H1 (cell line): ENCODE measurements around the gene PAK6.

Experiments used
- CEBPB ChIP-seq: IDR thresholded peaks from 2 replicates; pipeline ENCODE4 v1.6.1; 2012; ENCODE audit warnings: low read depth, low read length
- CREB1 ChIP-seq: IDR thresholded peaks from 2 replicates; pipeline ENCODE4 v1.6.1; 2012; ENCODE audit warnings: inconsistent platforms
- FOSL1 ChIP-seq: IDR thresholded peaks from 2 replicates; pipeline ENCODE4 v1.6.1; 2011; ENCODE audit warnings: mild to moderate bottlenecking, low read depth, low read length, moderate library complexity; ENCODE audit not compliant: insufficient read depth
- JUND ChIP-seq: IDR thresholded peaks from 2 replicates; pipeline ENCODE4 v1.6.1; 2011; ENCODE audit warnings: mild to moderate bottlenecking, improper control_type of control experiment, low read length
- POLR2A ChIP-seq, 2 experiments: IDR thresholded peaks; 1 replicate in 1 of 2; 2 replicates in 1 of 2; pipeline ENCODE4 v1.6.1; 2011; ENCODE audit warnings: low read depth in 2 of 2, low read length in 2 of 2, mild to moderate bottlenecking in 2 of 2; ENCODE audit errors: control extremely low read depth in 1 of 2
- POLR2AphosphoS5 ChIP-seq: IDR thresholded peaks from 2 replicates; pipeline ENCODE4 v1.6.1; 2011; ENCODE audit warnings: low read depth, low read length
- RNF2 ChIP-seq: fragments of 200-900, 300-1000 bp; sonication (generic); IDR thresholded peaks from 2 replicates; pipeline ENCODE4 v1.7.1; 2016; ENCODE audit warnings: borderline replicate concordance, low read depth, mild to moderate bottlenecking, antibody characterized with exemption, low read length; ENCODE audit not compliant: poor library complexity, severe bottlenecking; ENCODE audit errors: missing control alignments
- TAF1 ChIP-seq: IDR thresholded peaks from 2 replicates; pipeline ENCODE4 v1.6.1; 2011; ENCODE audit warnings: mild to moderate bottlenecking, low read depth, low read length
- YY1 ChIP-seq: IDR thresholded peaks from 2 replicates; pipeline ENCODE4 v1.6.1; 2011; ENCODE audit warnings: low read depth, mild to moderate bottlenecking, low read length
- ZNF274 ChIP-seq: IDR thresholded peaks from 2 replicates; pipeline ENCODE4 v1.7.0; 2012; ENCODE audit warnings: low read length, borderline replicate concordance; ENCODE audit errors: extremely low read depth
- TF ChIP-seq, protein P1 (sequence below), 3 experiments: IDR thresholded peaks; 1 replicate in 2 of 3; 2 replicates in 1 of 3; pipeline versions ENCODE4 v1.5.1 to v1.6.1; 2011; ENCODE audit warnings: low read length in 3 of 3, mild to moderate bottlenecking in 3 of 3, inconsistent platforms in 2 of 3, low read depth in 1 of 3, moderate library complexity in 1 of 3; ENCODE audit not compliant: insufficient read depth in 1 of 3; ENCODE audit errors: control extremely low read depth in 1 of 3
- TF ChIP-seq, protein P2 (sequence below): IDR thresholded peaks from 2 replicates; pipeline ENCODE4 v1.6.1; 2012; ENCODE audit warnings: inconsistent platforms
- TF ChIP-seq, protein P3 (sequence below): IDR thresholded peaks from 2 replicates; pipeline ENCODE4 v1.6.1; 2012; ENCODE audit warnings: low read length, inconsistent platforms

DNA sequence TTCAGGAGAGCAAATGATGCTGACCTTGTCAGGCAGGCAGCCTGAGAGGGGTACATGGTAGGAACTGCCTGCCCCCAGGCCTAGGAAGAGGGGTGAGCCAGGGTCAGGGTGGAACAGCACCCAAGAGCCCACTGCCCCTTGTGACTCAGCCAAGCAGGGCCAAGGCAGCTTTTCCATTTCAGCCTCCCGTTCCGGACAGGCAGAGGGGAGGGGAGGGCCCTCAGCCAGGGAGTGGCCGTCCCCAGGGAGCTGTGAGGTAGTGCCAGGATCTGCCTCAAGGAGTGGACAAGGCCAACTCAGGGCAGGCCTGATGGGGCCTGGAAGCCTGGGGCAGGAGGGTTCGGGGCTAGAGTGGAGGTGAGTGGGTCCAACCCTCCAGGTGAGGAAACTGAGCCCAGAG, 49.1 kb downstream of the PAK6 start:
- TF ChIP-seq CEBPB = no peak
- no peak for TF ChIP-seq ZNF274
- TF ChIP-seq FOSL1 = no peak
- TF ChIP-seq, protein P1, sequence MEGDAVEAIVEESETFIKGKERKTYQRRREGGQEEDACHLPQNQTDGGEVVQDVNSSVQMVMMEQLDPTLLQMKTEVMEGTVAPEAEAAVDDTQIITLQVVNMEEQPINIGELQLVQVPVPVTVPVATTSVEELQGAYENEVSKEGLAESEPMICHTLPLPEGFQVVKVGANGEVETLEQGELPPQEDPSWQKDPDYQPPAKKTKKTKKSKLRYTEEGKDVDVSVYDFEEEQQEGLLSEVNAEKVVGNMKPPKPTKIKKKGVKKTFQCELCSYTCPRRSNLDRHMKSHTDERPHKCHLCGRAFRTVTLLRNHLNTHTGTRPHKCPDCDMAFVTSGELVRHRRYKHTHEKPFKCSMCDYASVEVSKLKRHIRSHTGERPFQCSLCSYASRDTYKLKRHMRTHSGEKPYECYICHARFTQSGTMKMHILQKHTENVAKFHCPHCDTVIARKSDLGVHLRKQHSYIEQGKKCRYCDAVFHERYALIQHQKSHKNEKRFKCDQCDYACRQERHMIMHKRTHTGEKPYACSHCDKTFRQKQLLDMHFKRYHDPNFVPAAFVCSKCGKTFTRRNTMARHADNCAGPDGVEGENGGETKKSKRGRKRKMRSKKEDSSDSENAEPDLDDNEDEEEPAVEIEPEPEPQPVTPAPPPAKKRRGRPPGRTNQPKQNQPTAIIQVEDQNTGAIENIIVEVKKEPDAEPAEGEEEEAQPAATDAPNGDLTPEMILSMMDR (IDR thresholded peaks at IDR 0.05; ENCODE audit: control extremely low read depth in 1 of 3, insufficient read depth in 1 of 3, low read depth in 1 of 3, low read length in 3 of 3) = no peak
- no peak for TF ChIP-seq CREB1
- TF ChIP-seq TAF1 = no peak
- TF ChIP-seq, protein P2, sequence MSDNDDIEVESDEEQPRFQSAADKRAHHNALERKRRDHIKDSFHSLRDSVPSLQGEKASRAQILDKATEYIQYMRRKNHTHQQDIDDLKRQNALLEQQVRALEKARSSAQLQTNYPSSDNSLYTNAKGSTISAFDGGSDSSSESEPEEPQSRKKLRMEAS = no peak
- TF ChIP-seq POLR2A (IDR thresholded peaks at IDR 0.05; ENCODE audit: control extremely low read depth in 1 of 2, low read depth in 2 of 2, low read length in 2 of 2) = no peak
- TF ChIP-seq YY1 = no peak
- no peak for TF ChIP-seq JUND
- TF ChIP-seq RNF2 = no peak
- TF ChIP-seq, protein P3, sequence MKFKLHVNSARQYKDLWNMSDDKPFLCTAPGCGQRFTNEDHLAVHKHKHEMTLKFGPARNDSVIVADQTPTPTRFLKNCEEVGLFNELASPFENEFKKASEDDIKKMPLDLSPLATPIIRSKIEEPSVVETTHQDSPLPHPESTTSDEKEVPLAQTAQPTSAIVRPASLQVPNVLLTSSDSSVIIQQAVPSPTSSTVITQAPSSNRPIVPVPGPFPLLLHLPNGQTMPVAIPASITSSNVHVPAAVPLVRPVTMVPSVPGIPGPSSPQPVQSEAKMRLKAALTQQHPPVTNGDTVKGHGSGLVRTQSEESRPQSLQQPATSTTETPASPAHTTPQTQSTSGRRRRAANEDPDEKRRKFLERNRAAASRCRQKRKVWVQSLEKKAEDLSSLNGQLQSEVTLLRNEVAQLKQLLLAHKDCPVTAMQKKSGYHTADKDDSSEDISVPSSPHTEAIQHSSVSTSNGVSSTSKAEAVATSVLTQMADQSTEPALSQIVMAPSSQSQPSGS = no peak
- TF ChIP-seq POLR2AphosphoS5 = no peak
